GM19193 (cell line): ENCODE measurements around the gene ACBD6.

Experiments used
- POLR2A ChIP-seq: IDR thresholded peaks from 4 replicates; pipeline ENCODE4 v1.6.1; 2011; ENCODE audit not compliant: insufficient read depth, insufficient read length; ENCODE audit errors: extremely low read depth

Gene ACBD6

DNA sequence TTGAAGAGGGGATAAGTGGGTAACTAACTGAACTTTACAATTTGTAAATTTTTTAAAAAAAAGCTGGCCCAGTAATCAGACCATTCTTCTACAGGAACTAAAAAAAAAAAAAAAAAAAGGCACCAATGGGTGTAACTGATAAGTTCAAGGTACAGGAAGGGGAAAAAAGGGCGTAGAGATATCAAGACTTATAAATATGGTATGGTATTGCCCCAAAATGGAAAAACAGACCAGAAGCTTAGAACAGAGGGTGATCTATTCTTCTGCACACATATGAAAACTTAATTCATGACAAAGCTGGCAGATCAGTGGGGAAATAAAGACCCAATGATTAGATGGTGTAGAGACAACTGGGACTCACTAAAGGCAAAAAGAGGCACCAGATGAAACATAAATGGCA is 213.4 kb downstream of the ACBD6 start:
- no peak for TF ChIP-seq POLR2A

DNA sequence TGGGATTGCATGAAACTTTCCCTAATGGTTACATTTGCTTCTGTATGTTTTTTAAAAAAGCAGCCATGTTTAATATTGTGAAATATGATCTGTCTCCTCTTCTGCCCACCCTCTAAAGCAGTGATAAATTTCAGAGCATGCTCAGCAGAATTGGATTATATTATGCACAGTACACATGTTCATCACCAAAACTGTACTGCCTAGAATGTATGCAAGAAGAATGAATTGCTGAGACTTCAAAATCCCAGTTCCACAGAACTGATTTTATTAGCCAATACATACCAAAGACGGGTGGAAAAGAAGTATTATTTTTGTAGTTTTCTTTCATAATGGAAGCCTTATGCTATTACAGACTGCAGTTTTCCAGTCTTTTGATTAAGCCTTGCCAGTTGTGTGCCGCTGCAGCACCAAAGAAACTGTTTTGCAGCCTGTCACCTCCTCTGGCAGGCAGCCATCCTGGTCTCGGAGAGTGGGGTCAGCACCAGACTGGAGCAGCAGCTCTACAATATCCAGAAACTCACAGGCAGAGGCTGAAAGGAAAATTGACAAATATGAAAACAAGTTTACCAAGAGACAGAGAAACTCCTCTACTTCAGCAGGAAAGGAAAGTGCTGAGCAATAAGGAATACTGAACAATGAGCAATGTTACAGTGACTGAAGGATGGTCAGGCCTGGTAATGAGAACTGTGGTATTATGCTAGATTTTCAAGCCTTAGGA is 214.2 kb downstream of the ACBD6 start:
- TF ChIP-seq POLR2A: no peak

DNA sequence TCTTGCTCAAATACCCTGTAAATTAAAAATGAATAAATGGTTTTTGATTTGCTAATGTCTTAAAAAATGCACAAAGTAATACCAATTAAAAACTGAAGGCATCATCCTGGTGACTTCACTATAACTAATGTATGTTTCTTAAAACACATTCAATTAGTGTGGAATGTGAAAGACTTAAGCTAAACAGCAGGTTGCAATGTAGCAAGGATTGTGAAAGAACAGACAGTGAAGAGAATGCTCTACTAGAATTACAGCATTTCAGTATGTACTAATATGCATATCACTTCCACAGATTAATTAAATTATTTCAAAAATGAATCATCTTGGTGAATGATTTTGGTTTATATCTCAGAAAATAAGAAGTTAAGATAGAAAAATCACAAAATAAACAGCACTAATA is 216.0 kb downstream of the ACBD6 start:
- TF ChIP-seq POLR2A: no peak

DNA sequence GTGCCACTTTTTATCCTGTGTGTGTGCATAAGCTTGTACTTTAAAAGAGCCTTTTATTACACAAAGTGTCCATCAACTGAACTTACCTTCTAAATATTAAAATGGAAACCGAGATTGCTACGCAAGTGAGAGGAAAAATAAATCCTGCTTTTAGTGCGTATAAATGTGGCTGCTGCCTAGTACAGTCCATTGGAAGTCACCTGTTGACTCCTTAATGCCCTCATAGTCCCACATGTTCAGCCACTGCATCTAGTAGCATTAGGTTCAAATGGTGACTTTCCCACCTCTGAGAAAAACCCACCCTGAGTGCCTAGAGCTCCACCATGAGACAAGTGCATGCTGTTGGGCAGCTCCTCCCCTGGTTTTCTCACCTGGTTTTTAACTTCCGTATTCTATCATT is 219.3 kb downstream of the ACBD6 start:
- no peak for TF ChIP-seq POLR2A

DNA sequence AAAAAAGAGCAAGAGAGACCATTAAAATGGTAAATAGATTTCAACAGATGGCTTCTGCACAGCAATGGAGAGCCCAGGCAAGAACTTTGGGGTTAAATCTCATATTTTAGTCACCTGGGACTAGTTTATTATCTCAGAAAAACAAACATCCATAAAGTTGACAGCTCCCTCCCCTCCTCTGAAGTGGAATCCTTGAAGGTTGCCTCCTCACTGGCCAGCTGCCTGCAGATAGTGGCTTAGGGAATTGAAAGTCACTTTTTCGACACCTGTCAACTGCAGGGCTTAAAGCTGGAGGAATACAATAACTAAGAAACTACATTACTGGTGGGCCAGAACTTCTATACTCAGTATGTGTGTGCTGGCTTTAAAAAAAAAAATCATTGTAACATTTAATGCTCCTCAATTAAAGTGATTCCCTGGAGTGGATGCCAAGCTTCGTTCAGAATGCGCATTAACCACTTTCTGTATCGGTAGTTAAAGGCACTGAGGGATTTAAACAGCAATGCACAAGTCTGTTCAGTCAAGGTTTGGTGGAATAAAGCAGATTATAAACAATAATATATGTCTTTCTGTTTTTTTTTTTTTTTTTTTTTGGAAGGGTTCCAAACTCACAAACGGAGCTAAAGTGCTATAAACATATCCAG is 219.9 kb downstream of the ACBD6 start:
- no peak for TF ChIP-seq POLR2A

DNA sequence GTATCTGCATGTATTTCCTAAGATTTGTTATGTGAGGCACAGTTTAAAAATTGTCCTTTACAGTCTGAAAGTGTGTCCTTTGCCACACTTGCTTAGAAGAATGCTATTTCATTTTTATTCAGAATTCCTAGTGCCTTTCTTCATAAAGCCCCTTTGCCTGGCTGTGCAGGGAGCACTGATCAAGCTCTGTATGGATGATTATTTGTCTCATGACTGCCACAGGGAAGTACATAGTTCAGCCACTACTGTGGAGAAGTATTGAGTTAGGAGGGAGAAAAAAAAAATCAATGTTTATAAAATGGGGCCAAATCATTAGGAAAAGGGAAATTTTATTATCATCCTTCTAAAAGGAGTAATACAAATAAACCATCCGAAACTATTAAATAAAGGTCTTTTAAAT is 220.9 kb downstream of the ACBD6 start:
- no peak for TF ChIP-seq POLR2A

DNA sequence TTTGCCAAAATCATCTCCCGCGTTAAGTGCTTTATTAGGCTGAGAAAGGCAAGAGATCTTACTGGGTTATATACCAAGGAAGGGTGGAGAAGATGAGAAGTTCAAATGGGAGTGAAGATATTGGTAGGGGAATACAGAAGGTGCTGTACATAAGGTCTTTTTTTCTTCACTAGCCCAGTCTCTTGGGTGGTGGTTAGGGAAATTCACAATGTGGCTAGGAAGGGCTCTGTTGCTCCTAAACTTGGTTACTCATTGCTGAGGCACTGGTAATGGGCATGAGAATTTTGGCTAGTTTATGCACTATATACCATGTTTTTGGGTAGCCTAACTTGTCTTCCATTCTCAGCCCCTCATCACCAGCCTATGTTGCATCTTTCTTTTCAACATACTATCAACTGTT is 221.8 kb downstream of the ACBD6 start:
- TF ChIP-seq POLR2A: no peak

DNA sequence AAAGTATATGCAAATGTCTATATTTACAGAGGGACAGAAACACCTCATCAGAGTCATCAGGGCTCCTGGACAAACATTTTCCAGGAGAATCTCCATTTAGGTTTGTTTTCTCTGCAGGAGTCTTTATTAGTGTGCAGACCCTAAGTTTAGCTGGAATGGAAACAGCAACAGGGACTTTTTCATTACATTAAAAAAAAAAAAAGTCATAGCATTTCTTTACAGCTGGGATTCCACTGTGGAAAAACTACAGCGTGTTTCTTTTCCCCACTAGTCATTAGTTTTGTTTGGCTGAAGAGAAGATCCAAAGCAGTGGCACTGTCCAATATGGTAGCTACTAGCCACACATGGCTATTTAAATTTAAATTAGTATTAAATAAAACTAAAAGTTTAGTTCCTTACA is 222.7 kb downstream of the ACBD6 start:
- TF ChIP-seq POLR2A: no peak

DNA sequence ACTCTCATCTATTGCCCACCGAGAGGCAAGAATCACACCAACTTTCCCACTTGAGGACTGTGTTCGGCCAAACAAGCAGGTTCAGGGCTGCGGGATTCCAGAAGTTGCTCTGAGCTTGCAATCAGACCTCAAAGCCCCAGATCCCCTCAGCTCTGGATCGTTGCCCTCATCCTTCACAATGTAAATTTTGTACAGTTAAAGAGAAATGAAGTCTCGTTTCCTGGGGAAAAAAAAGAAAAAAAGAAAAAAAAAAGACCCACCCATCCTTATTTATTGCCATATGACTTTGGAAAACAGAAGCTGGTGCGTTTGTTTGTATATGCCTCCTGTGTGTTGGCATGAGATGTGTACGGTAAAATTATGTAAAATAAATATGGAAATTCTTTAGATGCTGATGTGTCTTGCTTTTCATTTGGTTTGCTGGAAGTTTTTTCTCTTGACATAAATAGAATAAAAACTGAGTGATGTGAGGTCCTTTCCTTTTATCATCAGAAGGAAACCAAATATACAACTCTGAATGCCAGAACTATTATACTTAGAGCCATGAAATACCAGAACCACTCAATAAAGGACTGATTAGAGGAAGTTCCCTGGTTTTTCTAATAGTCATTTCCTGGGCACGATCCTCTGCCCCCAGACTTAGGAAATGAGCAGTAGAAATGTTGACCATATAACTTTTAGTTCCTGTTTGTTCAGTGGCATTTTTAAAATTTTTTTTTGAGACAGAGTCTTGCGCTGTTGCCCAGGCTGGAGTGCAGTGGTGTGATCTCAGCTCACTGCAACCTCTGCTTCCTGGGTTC is 223.6 kb downstream of the ACBD6 start:
- no peak for TF ChIP-seq POLR2A

DNA sequence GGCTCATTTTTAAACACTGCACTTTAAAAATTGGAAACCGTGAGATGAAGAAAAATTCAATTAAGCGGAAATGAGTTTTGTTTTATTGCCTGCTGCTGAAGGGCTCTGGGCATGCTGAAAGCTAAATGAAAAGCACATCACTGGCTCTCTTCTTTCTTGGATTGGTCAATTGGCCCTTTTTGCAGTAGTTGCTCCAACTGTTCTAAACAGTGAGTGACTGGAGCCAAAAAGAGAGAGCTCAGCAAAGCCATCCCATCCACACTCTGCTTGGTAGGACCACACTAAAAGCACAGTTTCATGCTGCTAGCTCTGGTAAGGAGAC is 224.2 kb downstream of the ACBD6 start:
- no peak for TF ChIP-seq POLR2A

DNA sequence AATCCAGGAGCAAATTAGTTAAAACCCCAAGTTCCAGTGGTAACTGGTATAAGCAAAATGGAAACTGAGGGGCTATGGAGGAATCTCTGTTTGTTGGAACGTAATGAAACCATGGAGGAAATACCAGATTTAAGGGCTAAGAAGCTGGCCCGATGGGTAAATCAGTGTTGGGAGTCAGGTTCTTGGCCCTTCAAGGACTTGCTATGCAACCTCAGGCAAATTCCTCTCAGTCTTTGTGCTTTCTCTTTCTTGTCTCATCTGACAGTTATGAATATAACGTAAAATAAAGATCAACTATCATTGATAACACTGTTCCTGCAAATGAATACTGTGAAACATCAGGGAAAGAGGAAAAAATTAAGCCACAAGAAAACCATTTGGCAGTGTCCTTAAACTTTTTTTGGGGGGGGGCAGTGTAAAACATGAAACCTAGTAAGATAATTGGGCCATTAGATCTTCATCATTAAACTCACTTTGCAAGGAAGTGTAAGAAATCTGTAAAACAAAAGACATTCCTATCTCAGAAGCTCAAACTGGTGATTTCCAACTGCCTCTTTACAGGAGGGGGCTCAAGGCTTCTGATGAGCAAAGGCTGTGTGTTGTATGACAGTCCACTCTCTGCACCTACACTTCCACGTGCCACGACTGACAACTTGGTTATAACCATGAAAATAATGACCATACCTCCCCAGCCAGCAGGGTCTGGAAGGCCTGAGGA is 224.7 kb downstream of the ACBD6 start:
- no peak for TF ChIP-seq POLR2A

DNA sequence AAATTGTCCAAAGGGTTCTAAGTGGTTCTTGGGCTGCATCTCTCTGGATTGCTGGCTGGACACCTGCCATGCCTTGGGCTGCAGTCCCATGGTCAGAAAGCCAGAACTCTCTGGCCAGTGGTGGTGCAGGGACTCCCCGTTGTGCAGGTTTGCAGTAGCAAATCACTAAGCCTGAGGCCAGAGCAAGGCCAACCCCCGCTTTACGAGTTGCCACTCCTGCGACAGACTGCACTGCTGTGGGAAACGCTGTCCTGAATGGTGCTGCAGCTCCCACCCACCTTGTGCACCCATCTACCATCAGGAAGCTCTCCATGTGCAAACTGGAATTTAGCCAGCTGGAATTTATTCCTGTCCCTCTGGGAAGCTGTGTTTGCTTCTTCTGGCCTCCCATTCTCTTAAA is 226.7 kb downstream of the ACBD6 start:
- TF ChIP-seq POLR2A: no peak

DNA sequence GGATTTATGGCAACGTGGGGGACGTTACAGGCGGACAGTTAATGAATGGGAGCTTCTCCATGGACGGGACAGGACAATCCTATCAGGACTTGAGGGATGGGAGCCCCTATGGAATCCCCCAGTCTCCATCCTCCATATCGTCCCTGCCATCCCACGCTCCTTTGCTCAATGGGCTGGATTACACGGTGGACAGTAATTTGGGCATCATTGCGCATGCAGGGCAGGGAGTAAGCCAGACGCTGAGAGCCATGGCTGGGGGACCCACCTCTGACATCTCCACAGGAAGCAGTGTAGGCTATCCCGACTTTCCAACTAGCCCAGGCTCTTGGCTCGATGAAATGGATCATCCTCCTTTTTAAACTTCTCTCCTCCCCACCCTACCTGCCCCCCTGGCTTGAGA is 228.2 kb downstream of the ACBD6 start:
- no peak for TF ChIP-seq POLR2A

DNA sequence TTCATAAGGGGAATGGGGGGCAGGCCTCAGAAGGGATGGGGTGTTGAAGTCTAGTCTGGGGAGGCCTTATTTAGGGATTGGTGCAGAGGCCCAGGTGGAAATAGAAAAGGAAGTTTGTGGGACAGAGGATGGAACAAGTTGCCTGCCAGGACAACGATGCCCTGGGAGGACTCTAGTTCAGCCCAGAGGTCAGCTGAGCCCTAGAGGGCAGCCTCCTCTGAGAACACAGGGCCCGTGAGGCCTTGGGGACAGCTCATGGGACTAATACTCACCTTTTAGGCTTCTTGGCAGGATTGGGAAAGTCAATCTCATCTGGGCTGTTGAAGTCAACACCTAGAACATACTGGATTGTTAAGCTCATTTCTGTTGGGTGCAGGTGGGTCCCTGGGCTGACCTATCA is 229.3 kb downstream of the ACBD6 start:
- no peak for TF ChIP-seq POLR2A

DNA sequence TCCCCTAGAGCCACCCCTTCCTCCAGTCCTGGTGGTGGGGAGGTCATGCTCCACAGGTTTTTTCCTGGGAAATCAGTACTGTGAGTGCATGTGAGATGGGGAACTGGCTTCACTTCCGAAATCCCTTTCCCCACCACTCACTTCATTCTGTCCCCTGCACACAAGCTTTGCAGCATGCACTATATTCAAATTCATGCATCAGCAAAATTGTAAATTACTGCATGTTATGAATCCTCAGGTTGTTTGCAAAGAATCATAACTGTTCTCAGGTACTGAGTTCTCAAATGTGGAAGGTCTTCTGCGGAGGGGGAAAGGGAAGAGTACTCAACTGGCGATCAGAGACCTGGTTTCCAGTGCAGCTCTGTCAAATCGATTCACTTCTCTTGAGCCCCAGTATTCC is 230.0 kb downstream of the ACBD6 start:
- no peak for TF ChIP-seq POLR2A
